GM18858 (cell line): ENCODE results near the gene GPR55.

Experiments used
- ATAC-seq: cut with Tn5 transposase; IDR thresholded peaks from one replicate; pipeline ENCODE4 v1.9.1; 2021; ENCODE audit not compliant: unreplicated experiment

GPR55 gene

DNA sequence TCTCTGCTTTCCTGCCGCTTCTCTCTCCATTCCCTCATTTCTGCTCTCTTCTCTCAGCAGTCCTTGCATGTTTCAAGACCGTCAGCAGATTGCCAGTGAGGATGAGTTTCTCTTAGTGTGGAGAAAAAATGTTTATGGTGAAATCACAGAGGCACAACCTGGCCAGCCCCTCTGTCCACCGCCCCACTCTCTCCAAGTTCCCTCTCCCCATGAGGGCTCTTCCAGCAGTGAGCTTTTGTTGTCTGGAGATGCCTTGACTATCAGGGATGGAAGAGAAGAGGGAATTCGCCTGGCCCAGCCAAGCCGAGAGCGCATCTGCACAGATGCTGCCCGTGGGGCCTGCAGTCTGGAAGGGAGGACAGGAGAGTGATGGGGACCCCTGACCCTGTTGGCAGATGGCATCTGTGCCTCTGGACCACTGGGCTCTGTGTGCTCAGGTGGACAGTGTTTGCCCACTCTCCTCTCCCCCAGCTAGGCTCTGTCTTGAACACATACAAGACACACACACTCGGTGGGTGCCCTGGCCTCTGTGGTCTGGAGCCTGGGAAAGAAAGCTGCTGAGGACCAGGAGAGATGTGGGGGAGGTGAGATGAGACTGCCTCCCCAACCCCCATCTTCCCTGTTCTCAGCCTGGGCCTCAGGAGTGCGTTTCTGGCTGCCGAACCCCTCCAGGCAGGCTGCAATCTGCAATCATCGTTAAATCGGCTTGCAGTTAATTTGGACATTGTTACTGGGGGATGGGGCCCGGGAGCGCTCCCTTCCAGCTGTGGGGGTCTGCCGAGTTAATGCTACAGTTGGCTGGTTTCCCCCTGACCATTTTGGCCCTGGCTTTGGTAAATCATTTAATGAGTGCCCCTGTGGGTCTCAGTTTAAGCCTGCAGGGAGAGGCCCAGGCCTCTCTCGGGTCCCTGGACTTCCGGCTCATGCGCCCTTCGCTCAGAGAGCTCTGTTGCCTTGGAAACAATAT, 55.8 kb downstream of the GPR55 start:
- ATAC-seq, result no peak

DNA sequence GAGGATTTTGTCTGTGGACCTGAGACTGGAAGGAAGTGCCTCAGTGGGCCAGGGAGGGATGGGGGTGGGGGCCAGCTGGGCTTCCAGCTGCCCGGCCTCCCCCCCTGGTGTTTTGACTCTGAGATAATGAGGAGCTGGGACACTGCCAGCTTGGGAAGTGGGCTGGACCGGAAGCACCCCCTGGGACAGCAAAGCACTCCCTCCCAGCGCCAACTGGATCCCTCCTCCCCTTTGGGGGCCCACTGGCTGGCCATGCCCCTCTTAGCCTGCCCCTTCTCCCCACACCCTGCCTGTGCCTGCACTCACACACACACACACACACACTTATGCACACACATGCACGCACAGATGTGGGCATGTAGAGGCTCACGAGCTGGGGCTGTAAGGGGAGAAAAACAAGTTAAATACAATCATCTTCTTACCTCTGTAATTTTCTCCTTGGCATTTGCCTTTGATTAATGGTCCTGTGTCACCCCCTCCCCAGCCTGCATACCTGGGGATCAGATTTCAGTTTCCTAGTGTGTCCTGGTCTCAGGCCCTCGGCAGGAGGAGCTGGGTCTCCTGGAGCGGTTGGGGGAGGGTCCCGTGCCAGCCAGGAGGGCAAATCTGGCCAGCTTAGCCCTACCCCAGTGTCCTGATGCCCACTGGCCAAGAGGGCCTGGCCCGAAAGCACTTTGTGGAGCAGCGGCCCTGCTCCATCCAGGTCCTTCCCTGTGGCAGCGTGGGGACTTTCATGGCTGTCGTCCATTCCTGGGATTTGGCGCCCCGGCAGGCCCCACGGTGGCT, 56.7 kb downstream of the GPR55 start:
- ATAC-seq, result no peak

DNA sequence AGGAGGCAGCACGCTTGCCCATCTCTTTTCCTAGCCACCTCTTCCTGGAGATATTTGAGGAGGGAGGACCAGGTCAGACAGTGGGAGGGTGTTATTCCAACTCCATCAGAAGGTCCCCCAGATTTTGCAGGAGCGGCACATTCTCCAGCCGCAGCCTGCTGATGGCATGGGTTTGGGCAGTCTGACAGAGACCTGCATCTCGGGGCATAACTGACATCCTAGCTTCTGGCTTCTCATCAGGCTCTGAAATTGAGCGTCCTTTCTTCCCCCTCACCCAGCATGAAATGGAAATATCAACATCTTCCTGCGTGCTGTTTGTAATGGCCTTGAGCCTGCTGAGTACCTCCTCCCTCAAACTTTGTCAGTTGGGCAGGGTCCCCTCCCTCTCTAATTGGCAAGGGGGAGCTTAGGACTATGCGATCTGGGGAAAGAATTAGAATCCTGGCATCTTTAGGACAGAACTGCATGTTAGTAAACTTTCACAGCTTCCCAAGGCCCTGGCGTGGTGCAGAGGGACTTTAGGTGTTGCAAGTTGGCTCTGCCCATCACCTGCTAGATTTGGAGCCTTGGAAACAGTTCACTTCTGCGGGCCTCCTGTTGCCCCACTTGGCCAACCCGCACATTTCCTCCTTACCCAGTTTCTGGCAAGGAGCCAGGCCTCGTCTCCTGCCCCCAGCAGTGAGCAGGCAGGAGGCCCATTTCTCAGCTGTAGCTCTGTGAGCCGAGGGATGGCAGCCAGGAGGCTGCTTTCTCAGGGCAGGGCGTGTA, 58.1 kb downstream of the GPR55 start:
- ATAC-seq, result no peak

DNA sequence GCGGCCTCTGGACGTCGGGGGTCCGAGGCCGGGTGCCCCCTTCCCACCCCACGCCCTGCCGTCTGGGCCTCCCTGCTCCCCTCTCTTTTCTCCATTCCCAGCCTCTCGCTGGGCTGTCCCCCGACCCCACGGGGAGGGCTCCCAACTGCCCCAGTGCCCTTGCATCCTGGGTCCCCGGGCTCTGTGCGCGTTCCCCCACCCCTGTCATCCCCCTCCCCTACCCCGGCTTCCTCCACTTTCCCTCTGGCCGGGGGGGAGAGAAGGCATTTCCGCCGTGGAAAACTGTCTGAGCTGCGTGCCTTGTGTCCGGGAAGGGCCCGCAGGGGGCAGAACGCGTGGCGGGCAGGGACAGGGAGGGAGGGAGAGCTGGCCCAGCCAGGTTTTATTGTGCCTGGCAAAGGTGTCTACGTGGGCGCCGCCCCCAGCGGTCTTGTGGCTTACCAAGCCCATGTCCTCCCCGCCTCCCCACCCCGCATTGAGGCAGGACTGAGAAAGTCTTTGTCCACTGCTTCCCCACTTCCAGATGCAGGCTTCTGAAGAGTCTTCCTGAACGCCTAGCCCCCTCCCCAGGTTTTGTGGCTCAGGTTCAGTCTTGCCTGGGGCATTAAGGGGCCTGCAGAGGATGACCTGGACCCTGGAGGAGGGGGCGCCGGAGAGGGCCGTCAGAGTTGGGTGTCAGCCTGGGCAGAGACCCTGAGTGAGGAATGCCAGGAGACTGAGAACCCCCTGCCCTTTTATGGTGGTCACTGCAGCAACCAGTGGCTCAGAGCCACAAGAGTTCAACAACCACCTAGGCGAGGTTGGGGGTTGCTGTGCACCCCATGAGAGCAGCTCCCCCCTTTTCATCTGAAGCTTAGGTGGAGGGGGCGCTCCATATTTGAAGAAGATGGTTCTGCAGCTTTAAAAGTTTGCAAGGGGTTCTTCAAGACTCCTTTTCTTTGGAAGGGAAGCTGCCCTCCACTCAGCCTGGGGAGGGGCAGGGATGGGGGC, 59.0 kb downstream of the GPR55 start:
- ATAC-seq, result no peak

DNA sequence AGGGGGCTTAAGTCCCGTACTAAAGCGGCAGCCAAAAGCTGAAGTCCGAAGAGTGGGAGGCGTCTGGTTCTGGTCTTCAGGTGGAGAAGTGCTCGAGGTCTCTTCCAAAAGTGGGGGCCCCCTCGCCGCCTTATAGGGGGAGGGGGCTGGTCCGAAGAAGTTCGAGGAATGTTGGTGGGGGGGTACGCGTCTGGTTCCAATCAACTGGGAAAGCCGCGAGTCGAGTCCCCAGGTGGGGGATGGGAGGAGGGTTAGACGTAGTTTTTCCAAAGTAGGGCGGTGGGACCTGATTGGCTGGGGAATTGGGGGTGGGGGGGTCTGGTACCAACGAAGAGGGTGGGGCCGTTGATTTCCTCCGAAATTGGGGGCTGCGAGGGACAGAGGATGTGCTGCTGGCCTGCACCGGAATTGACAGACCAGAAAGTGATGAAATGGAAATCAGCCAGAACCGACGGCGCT, 59.7 kb downstream of the GPR55 start:
- no peak for ATAC-seq

DNA sequence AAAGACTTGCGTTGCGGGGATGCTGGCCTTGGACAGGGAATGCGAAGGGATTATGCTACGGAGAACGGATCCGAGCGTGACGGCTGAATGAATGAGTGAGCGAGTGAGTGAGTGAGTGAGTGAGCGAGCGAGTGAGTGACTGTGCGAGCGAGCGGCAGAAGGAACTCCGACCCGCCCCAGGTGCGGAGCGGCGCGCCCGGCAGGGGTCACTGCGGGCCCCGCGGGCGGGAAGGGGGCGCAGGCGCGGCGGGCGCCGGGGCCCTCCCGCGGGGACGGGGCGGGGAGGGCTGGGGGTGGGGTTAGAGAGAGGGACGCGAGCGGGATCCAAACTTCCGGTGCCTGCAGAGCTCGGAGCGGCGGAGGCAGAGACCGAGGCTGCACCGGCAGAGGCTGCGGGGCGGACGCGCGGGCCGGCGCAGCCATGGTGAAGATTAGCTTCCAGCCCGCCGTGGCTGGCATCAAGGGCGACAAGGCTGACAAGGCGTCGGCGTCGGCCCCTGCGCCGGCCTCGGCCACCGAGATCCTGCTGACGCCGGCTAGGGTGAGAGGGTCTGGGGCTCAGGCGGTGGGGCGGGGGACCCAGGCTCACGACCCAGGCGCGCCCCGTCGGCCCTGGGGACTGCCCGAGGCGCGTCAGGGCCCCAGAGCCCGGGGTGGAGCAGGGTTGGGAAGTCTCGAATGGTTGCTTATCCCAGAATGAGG, 60.3 kb downstream of the GPR55 start, which contains the start of gene ITM2C:
Gene ITM2C (plus strand): TSS at position 338 of the 702 bp plus-strand sequence. CDS start 84 bp downstream, at position 422.
- ATAC-seq, result peak; percentile 60

DNA sequence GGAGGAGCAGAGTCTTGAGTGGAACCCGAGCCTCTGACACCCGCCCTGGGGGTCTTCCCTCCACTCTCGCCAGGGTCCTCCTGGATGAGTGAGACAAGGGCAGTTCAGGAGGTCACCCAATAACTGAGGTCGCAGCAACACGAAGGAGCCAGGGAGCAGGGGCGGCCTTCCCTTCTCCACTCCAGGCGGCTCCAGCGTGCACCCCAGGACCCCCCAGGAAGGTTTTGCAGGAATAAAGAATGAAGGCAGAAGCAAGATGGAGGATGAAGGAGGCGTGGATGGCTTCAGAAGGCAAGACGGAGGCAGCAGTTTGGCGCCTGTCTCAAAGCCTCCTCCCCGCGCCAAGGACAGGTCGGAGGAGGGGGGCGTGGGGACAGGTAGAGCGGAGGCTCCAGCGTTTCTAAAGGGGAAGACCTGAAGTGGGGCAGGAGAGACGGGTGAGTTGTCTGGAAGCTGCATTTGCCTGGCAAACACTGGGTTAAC, 60.9 kb downstream of the GPR55 start:
- ATAC-seq, result no peak

DNA sequence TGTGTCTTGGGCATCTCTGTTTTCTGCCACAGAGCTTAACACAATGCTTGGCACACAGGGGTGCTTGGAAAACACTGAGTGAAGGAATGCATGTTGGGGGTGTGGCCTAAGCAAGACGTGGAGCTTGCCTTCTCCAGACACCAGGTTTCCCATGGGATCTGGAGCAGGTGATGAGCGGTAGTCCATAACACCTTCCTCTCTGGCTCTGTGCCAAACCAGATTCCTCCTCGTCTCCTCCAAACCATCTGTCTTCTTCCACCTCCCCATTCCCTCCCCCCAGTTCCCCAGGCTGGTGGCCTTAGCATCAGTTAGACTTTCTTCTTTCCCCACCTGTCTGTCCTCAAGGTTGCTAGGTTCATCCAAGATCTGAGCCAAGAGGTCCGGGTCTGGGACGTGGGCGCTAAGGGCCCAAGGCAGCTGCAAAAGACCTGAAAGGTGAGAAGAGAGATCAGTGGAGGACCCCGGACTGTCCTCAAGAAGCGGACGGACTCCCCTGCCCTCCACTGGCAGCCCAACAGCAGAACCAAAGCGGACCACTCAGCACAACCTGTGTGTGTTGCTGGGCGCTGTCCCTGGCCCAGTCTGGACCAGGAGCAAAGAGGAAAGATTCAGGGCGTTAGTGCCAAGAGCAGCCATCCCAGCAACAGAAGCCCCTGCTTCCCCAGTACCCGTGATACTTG, 61.5 kb downstream of the GPR55 start:
- ATAC-seq, result no peak

DNA sequence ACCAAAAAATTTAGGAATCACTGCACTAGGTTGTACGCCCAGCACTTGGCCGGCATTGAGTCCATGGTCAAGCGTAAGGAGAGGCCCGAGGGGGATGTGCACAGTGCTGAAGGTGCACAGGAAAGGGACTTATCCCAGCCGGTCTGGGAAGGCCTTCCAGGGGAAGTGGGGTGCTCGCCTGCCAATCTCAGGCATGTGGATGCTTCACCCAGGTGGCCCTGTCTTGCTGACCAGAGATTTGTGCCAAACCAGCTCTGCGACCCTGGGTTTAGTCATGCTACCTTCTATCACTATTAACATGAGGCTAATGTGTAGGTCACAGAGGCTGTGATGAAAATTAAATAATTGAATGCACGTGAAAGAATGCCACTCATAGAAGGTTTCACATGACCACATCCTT, 62.0 kb downstream of the GPR55 start:
- no peak for ATAC-seq

DNA sequence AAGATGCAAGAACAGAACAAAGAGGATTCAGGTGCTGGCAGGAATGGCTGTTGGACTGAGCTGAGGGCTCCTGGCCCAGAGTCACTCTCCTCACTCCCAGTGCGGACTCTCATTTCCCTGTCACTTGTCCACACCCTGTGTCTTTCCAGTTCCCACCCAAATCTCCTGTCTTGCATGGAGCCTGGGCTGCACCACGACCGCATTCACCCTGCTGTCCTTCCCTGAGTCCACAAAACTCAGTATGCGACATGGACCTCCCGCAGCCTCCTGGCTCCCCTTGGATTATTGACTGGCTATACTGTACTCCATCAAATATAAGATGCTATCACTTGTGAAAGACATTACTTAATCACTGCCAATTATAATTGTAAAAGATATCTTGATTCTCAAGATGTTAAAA, 62.8 kb downstream of the GPR55 start:
- ATAC-seq, result no peak

DNA sequence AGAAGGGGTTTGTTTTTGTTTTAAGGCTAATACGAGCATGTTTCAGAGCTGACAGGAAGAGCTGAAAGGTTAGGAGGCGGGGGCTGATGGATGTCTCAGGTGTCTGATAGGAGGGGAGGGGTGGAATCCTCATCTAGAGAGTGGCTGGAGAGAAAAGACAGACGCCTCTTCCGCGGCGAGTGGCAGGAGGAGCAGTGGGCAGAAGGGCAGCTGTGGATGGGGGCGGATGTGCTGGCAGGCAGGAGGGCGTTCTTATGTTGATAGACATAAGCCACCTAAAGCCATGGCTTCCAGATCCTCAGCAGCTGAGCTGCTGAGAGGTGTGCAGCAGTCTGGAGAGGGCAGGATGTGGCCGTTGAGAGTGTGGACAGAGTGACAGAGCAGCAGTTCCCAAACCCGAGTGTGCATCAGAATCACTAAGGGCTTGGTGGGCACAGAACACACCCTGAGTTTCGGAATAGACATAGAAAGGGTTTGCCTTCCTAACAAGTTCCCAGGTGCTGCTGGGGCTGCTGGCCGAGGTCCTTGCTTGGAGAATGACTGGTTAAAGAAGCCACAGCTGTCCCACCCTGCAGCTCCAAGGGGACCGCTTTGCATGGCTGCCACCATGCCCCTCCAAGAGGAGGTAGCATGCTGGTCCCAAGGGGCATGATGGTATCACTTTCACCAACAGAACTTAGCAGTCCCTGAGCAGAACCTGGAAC, 63.3 kb downstream of the GPR55 start:
- ATAC-seq, result no peak
